GM19468 (cell line): ENCODE data around the gene MLLT3.

Source experiments
- ATAC-seq: cut with Tn5 transposase; IDR thresholded peaks from one replicate; pipeline ENCODE4 v1.9.1; 2021; ENCODE audit warnings: mild to moderate bottlenecking, moderate library complexity, moderate number of reproducible peaks; ENCODE audit not compliant: unreplicated experiment; ENCODE audit errors: extremely low read depth

Gene MLLT3

DNA sequence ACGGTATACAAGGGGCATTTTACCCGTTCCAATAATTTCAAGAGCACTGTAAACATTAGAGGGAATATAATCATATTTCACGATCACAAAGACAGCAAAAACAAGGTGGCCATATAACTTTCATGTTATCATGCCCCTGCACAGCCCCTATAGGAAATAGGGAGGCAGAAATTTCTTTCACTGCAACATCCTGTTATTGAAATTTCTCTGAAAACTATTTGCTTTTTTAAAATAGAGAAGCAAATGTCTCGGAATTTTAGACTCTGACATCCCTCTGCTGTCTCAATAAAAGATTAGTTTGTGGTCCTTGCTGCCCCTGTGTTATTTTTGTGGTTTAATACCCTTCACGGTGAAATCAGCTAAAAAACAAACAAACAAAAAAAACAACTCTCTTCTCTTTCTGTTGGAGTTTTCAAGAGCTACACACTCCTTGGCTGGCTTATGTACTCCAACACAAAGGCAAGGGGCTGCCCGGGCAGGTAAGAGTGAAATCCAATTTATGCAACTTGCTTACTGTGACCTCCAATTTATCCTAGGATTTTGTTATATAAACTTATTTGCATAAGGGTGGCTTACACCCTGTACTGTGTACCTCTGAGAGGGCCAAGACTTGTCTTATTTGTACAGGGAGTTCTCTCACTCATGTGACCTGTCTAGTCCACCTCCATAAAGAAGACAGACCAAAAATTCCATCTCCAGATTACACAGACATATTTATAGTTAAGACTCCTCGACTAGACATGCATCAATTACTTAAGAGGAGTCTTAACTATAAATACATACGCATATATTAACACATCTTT is 223.6 kb downstream of the MLLT3 start:
- no peak for ATAC-seq

- ATAC-seq: no peak
Observed at GRCh38 chr9:20397348-20397747, 225.0 kb downstream of the MLLT3 start.

DNA sequence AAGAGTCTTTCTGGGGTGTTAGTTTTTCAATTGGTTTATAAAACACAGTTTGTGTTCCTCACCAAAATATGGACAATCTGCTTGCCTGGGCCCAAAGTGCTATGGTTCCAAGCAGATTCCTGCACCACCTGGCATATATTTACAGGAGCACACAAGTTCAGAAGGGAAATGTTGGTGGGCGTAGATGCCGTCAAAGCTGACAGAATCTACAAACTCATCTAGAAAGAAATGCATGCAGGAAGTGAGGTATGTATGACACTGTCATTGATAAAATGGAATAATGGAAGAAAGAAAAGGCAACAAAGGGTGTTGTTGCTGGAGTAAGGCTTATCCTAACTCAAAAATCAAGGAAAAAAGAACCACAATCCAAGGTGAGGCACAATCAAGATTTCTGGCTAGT is 225.8 kb downstream of the MLLT3 start:
- ATAC-seq: no peak

DNA sequence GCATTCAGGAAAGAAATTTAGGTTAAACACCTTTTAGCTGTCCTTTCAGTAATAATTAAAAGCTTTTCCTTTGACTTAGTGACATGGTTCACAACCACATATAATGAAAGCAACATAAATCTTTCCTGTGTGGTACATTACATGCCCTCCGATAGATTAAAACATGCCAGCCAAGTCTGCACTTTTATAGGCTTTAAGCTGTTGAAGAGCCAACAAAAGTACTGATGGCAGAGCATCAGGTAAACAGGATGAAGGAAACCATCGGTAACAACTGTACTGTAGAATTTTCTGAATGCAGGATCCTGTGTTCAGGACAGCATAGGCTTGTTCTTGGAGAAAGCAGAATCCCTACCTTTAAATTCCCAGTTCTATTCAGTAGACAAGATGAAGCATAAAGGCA is 226.6 kb downstream of the MLLT3 start:
- no peak for ATAC-seq

- ATAC-seq: no peak
Observed at GRCh38 chr9:20394969-20395368, 227.3 kb downstream of the MLLT3 start.

DNA sequence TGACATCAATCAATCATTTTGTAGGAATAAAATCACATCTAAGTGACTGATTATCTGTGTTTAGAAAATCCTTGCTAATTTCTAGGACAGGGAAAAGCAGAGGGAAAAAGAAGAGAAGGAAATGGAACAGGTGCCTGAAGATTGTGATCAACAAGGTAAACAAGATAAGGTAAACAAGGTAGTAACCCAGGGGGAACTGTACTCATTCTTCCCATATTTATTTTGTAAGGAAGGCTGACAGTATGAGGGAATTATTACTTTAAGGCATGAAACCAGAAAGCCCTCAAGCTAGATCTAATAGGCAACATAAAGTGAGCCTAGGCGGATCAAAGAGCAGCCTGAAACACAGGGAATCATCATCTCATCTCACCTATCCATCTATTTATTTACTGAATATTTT is 231.1 kb downstream of the MLLT3 start:
- ATAC-seq: no peak

- ATAC-seq: no peak
Observed at GRCh38 chr9:20390400-20390799, 231.9 kb downstream of the MLLT3 start.

DNA sequence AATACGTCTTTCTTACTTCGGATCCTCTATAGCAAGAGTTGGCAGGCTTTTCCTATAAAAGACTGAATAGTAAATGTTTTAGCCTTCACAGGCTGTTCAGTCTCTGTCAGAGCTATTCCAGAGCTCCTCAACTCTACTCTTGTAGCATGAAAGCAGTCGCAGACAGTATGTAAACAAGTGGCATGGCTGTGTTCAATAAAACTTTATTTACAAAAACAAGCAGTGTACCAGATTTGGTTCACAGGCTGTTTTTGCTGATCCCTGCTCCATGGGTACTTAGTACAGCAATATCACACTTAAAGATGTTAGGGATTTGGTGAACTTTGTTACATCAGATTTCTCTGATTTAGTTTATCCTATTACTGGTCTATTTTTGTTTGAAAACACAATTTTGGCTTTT is 235.2 kb downstream of the MLLT3 start:
- ATAC-seq: no peak

DNA sequence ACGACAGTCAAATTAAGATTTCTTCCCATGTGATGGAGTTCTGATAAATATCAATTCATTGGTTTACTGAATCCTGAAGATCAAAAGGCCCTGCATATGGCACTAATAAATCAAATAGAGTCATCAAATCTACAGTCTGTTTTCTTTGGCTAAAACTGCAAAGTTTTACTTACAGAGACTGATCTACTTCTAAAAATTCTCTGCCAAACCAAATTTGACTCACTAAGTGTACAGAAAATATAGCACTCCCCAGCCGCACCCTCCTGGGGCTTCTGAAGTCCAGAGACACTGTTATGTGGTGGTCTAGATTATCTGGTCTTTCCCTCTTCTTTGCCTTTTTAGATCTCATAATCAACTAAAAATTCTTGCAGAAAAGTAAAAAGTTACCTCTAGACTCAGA is 237.7 kb downstream of the MLLT3 start:
- no peak for ATAC-seq

GRCh38 chr9:20382460-20383071 is 239.7 kb downstream of the MLLT3 start:
- ATAC-seq: no peak

- no peak for ATAC-seq
Observed at GRCh38 chr9:20380546-20380945, 241.8 kb downstream of the MLLT3 start.

DNA sequence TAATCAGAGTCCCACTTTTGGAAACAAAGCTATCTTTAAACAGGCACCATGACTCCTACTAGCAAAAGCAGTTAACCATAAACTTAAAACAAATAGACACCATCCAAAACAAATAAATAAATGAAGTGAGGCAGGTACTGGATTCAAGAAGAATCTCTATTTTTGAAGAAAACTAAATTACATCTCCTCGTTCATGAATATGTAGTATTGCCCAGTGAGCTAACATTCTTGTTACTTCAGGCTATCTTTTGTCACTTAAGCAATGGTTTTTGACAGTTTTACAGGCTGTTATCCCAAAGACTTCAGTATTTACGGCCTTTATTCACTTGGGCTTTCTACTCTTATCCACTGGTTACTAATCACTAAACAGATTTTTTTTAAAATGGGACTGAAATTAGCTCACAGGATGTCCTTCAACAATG is 242.5 kb downstream of the MLLT3 start:
- ATAC-seq: no peak

DNA sequence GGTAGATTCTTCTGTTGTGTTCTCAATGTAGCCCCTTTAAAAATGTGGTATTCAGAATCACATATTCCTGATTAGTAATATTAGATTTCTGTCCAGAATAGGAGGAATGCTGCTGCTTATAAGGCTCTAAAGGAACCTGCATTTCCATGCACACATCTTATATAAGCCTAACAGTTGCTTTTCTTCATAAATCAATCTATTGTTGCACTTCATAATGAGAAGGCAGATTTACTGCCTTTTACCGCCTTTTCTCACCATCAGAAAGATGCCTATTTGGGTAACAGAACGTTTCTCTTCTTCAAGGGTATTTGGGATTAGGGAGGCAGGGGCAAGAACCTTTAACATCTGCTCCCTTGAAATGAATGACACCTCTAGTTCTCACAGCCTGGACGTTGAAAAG is 243.4 kb downstream of the MLLT3 start:
- ATAC-seq: no peak

DNA sequence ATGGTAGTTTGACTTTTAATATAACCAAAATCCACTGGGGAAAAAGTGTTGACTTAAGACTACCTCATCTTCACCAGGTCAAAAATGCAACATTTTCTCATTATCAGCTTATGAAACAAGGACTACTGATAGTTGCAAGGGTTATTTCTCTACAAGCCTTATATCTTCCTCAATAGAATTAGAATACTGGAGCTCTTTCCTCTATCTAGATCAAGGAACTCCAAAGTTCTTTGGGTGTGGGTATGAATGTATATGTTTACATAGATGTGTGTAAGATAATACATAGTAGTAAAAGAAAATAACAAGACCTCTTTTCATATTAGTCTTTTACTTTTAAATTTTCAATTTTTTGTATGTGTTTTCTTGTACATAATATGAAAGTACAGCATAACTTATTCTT is 244.5 kb downstream of the MLLT3 start:
- no peak for ATAC-seq

DNA sequence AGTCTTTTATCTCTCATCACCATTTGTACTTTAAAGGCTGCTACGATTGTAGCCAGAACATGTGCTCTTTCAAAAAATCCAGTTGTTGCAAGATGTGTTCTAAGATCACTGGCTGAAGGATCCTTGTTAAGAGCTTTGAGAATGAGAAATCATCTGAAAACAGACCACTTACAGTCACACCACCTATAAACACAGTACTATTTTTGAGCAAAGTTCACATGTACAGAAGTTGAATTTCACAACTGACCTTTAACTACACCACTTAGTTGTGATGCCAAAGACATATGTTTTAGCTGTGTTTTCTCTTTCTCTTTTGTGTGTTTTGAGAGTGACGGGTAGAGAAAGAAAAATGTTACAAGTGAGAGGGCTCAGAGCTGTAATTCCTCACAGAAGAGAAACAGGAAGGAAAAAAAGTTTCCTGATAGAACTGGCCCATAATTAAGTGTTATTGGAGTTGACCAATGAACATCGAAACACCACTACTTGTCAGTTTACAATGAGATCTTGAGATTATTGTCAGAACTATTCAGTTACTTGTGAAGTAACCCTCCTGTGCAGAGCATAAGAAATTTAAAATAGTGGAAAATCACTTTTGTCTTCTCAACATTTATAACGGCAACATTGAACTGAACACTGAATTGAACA is 245.4 kb downstream of the MLLT3 start:
- no peak for ATAC-seq

- ATAC-seq: no peak
Observed at GRCh38 chr9:20376042-20376441, 246.3 kb downstream of the MLLT3 start.

DNA sequence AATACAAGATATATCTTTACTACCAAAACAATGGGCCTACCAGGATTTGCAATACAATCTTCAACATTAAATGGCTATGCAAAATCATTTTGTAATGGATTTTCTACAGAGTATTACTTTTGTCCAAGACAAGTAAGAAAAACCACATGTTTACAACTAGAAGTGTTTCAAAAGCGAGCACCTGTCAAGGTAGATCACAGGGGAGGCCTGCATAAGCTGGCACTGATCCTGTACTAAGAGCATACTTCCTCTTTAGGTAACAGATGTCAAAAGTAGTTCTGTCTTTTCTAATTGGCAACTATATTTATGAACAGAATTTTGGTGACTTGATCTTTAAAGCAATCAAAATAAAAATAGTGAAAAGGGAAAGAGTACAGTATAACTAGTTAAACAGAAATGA is 249.0 kb downstream of the MLLT3 start:
- ATAC-seq: peak; percentile 34

DNA sequence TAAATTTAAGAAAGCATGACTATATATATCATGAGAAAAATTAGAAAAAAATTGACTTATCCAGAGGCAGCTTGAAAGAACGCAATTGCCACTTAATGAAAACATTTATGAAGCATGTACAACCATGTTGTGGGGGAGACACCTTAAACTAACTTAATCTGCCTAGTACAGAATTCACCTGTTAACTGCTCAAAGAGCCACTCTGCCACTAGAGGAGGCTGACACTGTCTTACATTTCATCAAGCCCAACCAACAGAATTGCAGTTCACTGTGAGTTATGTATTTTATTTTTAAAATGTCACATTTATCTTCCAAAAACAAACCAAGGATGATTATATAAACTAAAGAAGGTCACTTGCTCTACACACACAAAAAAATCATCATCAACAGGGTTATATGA is 252.9 kb downstream of the MLLT3 start:
- ATAC-seq: no peak

DNA sequence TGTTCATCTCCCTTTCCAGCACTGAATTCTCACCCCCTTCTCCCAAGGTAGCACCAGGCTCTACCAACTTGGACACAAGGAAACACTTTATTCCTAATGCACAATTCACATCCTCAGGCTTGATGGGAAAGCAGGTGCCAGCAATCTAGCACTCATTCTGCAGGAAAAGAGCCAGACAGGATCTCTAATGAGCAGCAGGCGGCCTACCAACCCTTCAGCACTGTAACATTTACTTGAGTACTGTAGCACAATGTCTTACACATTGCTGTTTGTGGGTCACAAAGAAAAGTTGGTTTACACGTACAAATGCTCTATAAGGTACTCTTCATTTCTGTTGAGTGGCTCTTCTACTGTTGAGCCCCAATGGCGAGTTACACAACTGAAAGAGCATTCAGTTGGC is 254.4 kb downstream of the MLLT3 start:
- no peak for ATAC-seq

DNA sequence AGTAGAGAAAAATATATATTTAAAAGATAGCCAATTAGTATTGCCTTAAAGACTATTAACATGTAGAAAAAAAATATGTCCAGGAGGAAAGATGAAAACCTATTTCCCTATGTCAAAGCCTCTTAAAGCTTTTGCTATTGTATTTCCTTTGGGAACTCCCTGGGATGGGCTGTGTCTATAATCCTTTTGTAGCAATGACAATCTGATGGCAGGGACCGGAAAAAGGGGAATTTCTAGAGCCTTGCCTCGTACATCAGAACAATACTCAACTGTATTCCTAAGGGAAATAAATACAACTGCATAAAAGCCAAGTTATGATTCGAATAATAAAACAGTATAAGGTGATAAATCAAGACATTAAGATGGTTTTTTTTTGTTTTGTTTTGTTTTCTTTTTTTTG is 257.3 kb downstream of the MLLT3 start:
- no peak for ATAC-seq

DNA sequence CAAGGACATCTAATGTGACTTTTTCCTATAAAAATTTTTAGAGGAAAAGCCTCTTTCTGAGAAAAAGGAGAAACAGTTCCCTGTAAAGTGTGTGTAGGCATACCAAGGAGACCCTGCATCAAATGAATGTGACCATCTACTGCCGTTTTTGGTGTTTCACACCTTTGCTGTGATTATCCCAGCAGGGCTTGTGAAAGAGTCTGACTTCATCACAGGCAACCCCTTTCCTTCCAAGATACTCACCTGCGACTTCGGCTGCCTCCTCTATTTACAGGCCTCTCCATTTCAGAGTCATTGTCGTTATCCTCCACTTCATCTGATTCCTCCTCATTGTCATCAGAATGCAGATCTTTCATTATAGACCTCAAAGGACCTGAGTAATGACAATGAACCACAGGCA is 259.1 kb downstream of the MLLT3 start:
- no peak for ATAC-seq
